Measurements from ENCODE around the gene RGPD4.

GRCh38 chr2:107812006-107812405 lies 14.7 kb upstream of the RGPD4 start:
- no peak for TF ChIP-seq CTCF (IDR thresholded peaks at IDR 0.05)
- TF ChIP-seq POLR2A (IDR thresholded peaks at IDR 0.05) = no peak
